Tongue (tissue), 2 donors: ENCODE measurements around the gene HOXC10. TPM values are rescaled to one million over a fixed set of nuclear protein-coding genes. Genes with fewer than 3 reads are reported as not detected.

ENCODE experiments used
- DNase-seq: peaks from one replicate; pipeline ENCODE4 v3.0.0-alpha.2; 2015
- total RNA-seq: library from RNA; depleted of rRNA; stranded (reverse); fragments of >200 nt; gene quantifications from one replicate; pipeline ENCODE4 v1.2.3, GENCODE V29; 2014

The HOXC10 gene
- total RNA-seq, 1 donor from 2014 or later = not detected

GRCh38 chr12:53977596-53978445, 7.1 kb upstream of the HOXC10 start:
- no peak for DNase-seq

GRCh38 chr12:53978477-53979356, 6.2 kb upstream of the HOXC10 start:
- DNase-seq = no peak

- DNase-seq = no peak
Measured at GRCh38 chr12:53980104-53980801, 4.7 kb upstream of the HOXC10 start.

GRCh38 chr12:53980802-53981496, 4.0 kb upstream of the HOXC10 start:
- DNase-seq = no peak

GRCh38 chr12:53981634-53982565, 3.0 kb upstream of the HOXC10 start:
- no peak for DNase-seq

- no peak for DNase-seq
Measured at GRCh38 chr12:53982648-53983567, 2.0 kb upstream of the HOXC10 start.

GRCh38 chr12:53983568-53983949, 1.4 kb upstream of the HOXC10 start:
- no peak for DNase-seq

- DNase-seq = no peak
Measured at GRCh38 chr12:53983950-53984572, 885 bp upstream of the HOXC10 start.

- DNase-seq = no peak
Measured at GRCh38 chr12:53985692-53985993, 697 bp downstream of the HOXC10 start.

- no peak for DNase-seq
Measured at GRCh38 chr12:53985994-53986685, 1.2 kb downstream of the HOXC10 start.

- DNase-seq = no peak
Measured at GRCh38 chr12:53986686-53987483, 1.9 kb downstream of the HOXC10 start.

- no peak for DNase-seq
Measured at GRCh38 chr12:53987787-53988230, 2.9 kb downstream of the HOXC10 start.

- no peak for DNase-seq
Measured at GRCh38 chr12:53988541-53989226, 3.7 kb downstream of the HOXC10 start.

GRCh38 chr12:53989227-53990113, 4.5 kb downstream of the HOXC10 start:
- DNase-seq = peak; percentile 40

- no peak for DNase-seq
Measured at GRCh38 chr12:53990311-53991076, 5.5 kb downstream of the HOXC10 start.
